Vagina (tissue), 2 donors: ENCODE measurements around the gene SCGN. TPM values are rescaled to one million over a fixed set of nuclear protein-coding genes. Genes with fewer than 3 reads are reported as not detected.

Experiments
- DNase-seq, 2 donors: peaks; one replicate each; pipeline ENCODE4 v3.0.0-alpha.2; 2017; ENCODE audit errors: extremely low spot score in 2 of 2
- H3K27ac ChIP-seq: fragments of 200-600 bp; sonication (generic); one replicate; pipeline ENCODE4 v1.5.1; 2019
- H3K27me3 ChIP-seq: fragments of 200-600 bp; sonication (generic); one replicate; pipeline ENCODE4 v1.5.1; 2019
- H3K36me3 ChIP-seq, 2 donors: fragments of 200-600 bp; sonication (generic); one replicate each; pipeline ENCODE4 v1.5.1; 2017 to 2019
- H3K4me1 ChIP-seq: fragments of 200-600 bp; sonication (generic); one replicate; pipeline ENCODE4 v1.5.1; 2019
- H3K4me3 ChIP-seq, 2 donors: fragments of 200-600 bp; sonication (generic); 1 replicate in 1 of 2; 2 replicates in 1 of 2; pipeline ENCODE4 v1.5.1; 2016 to 2019
- H3K9me3 ChIP-seq: fragments of 200-600 bp; sonication (generic); one replicate; pipeline ENCODE4 v1.5.1; 2019
- CTCF ChIP-seq, 3 experiments: fragments of 450-650 bp in 2 of 3; fragments of 200-600 bp in 1 of 3; sonication (generic) in 1 of 3; IDR thresholded peaks; one replicate each; pipeline ENCODE4 v1.5.1; 2017 to 2019; ENCODE audit warnings: antibody characterized with exemption in 3 of 3, mild to moderate bottlenecking in 2 of 3, moderate library complexity in 2 of 3
- POLR2A ChIP-seq, 2 donors: fragments of 450-650 bp; IDR thresholded peaks; one replicate each; pipeline ENCODE4 v1.6.1; 2017; ENCODE audit warnings: antibody characterized with exemption in 2 of 2, mild to moderate bottlenecking in 2 of 2, moderate library complexity in 2 of 2
- POLR2AphosphoS5 ChIP-seq, 2 donors: sonication (generic); formaldehyde crosslinking; IDR thresholded peaks; one replicate each; pipeline ENCODE4 v1.9.0; 2017; ENCODE audit warnings: antibody characterized with exemption in 2 of 2, mild to moderate bottlenecking in 2 of 2, low read depth in 1 of 2; ENCODE audit not compliant: insufficient read depth in 1 of 2
- intact Hi-C: fragments of 100-400 bp; cut with DNase I; formaldehyde crosslinking; loops from one replicate; pipeline ENCODE4 v1.15.1; 2023
- total RNA-seq: library from RNA; depleted of rRNA; stranded (reverse); fragments of >200 nt; gene quantifications from one replicate; pipeline ENCODE4 v1.2.3, GENCODE V29; 2016

The SCGN gene
- total RNA-seq, 1 donor from 2014 or later, result not detected

DNA sequence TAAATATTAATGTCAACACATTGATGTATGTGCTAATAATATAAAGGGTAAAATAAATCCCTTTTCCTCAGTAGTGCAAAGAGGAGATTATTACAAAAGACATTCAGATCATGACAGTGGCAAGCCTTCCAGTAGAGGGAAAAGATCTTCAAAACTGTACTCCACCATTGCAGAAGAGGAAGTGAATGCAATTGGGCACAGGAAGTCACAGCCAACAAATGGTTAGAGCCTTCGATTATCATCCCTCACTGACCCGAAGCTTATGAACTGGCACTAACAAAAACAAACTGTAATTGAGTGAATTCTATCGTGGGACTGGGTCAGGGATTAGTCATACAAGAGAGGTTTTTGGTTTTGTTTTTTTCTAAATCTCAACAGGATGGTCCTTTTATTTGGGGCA is 39.3 kb upstream of the SCGN start:
- no peaks in the 10 kb centered on the region for H3K9me3 ChIP-seq
- H3K4me3 ChIP-seq, result no peak overlapping the region
- no peak for DNase-seq
- H3K27ac ChIP-seq, result no peak overlapping the region
- intact Hi-C loops, result no loop called here
- H3K27me3 ChIP-seq, result no peaks in the 10 kb centered on the region
- H3K4me1 ChIP-seq, result no peaks in the 10 kb centered on the region
- H3K36me3 ChIP-seq, result no peaks in the 10 kb centered on the region
- no peak for TF ChIP-seq CTCF (IDR thresholded peaks at IDR 0.05)
- TF ChIP-seq POLR2AphosphoS5 (IDR thresholded peaks at IDR 0.05; ENCODE audit: insufficient read depth in 1 of 2, low read depth in 1 of 2), result no peak
- no peak for TF ChIP-seq POLR2A (IDR thresholded peaks at IDR 0.05)

DNA sequence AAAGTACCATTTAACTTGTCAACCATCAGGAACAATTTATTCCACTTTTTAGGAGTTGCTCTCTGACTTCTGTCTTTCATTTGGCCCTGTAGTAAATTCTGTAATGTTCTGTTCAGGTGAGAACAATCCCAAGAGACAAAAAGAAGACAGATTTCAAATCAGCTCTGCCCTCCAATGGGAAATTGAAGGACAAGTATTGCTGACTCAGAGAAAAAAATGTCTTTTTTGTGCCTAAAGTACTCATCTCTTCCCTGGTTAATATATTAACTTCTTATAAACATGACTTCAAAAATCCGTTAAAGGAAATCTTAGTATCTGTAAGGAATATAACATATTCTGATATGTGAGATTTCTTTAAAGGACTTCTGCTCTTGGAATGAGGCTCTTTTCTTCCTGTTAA is 38.6 kb upstream of the SCGN start:
- H3K36me3 ChIP-seq, result no peaks in the 10 kb centered on the region
- no peak overlapping the region for H3K4me3 ChIP-seq
- TF ChIP-seq CTCF (IDR thresholded peaks at IDR 0.05) (no peak), POLR2AphosphoS5 (IDR thresholded peaks at IDR 0.05; ENCODE audit: insufficient read depth in 1 of 2, low read depth in 1 of 2) (no peak), POLR2A (IDR thresholded peaks at IDR 0.05) (no peak)
- H3K27me3 ChIP-seq, result no peaks in the 10 kb centered on the region
- H3K4me1 ChIP-seq, result no peaks in the 10 kb centered on the region
- intact Hi-C loops, result no loop called here
- DNase-seq, result no peak
- no peaks in the 10 kb centered on the region for H3K9me3 ChIP-seq
- no peak overlapping the region for H3K27ac ChIP-seq

GRCh38 chr6:25614052-25614451 is 38.0 kb upstream of the SCGN start:
- TF ChIP-seq POLR2A (IDR thresholded peaks at IDR 0.05) (no peak), CTCF (IDR thresholded peaks at IDR 0.05) (no peak), POLR2AphosphoS5 (IDR thresholded peaks at IDR 0.05; ENCODE audit: insufficient read depth in 1 of 2, low read depth in 1 of 2) (no peak)
- intact Hi-C loops, result no loop called here
- no peaks in the 10 kb centered on the region for H3K36me3 ChIP-seq
- H3K4me1 ChIP-seq, result no peaks in the 10 kb centered on the region
- H3K27ac ChIP-seq, result no peak overlapping the region
- H3K4me3 ChIP-seq, result no peak overlapping the region
- no peaks in the 10 kb centered on the region for H3K9me3 ChIP-seq
- no peak for DNase-seq
- H3K27me3 ChIP-seq, result no peaks in the 10 kb centered on the region

DNA sequence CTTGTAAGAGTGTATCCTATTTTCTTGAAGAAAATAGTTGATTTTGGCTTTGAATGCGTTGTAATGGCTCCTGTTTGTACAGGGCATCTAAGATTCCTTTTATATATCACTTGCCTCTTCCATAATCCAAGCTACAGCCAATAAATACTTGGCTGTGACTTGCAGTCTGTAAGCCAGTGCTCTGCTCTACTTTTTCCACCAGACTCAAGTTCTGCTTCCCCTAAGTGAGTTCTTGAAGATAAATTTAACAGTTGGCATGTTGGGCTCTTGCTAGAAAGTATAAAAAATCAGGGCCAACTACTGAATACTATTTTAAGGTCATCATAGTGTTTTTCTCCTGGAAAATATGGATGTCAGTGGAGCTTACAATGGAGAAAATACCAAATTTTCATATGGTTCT is 36.5 kb upstream of the SCGN start:
- Histone ChIP-seq H3K4me3 (no peak overlapping the region), H3K27me3 (no peaks in the 10 kb centered on the region), H3K36me3 (no peaks in the 10 kb centered on the region), H3K27ac (no peak overlapping the region), H3K9me3 (no peaks in the 10 kb centered on the region), H3K4me1 (no peaks in the 10 kb centered on the region)
- TF ChIP-seq POLR2A (IDR thresholded peaks at IDR 0.05) (no peak), CTCF (IDR thresholded peaks at IDR 0.05) (no peak), POLR2AphosphoS5 (IDR thresholded peaks at IDR 0.05; ENCODE audit: insufficient read depth in 1 of 2, low read depth in 1 of 2) (no peak)
- intact Hi-C loops, result no loop called here
- no peak for DNase-seq

- Histone ChIP-seq H3K27me3 (no peaks in the 10 kb centered on the region), H3K9me3 (no peaks in the 10 kb centered on the region), H3K27ac (no peak overlapping the region), H3K4me3 (no peak overlapping the region), H3K36me3 (no peaks in the 10 kb centered on the region), H3K4me1 (no peaks in the 10 kb centered on the region)
- DNase-seq, result no peak
- no peak for TF ChIP-seq POLR2AphosphoS5 (IDR thresholded peaks at IDR 0.05; ENCODE audit: insufficient read depth in 1 of 2, low read depth in 1 of 2)
- TF ChIP-seq CTCF (IDR thresholded peaks at IDR 0.05), result no peak
- no peak for TF ChIP-seq POLR2A (IDR thresholded peaks at IDR 0.05)
- intact Hi-C loops, result no loop called here
Observed at GRCh38 chr6:25617997-25618396, 34.0 kb upstream of the SCGN start.
